ENCODE results near the gene CACFD1. TPM values are rescaled to one million over a fixed set of nuclear protein-coding genes. Genes with fewer than 3 reads are reported as not detected.

Gene CACFD1
- total and polyA plus RNA-seq, 2 of the 4 experiments (the other 2 are of a cell fraction), result 2.0 to 6.6 TPM

DNA sequence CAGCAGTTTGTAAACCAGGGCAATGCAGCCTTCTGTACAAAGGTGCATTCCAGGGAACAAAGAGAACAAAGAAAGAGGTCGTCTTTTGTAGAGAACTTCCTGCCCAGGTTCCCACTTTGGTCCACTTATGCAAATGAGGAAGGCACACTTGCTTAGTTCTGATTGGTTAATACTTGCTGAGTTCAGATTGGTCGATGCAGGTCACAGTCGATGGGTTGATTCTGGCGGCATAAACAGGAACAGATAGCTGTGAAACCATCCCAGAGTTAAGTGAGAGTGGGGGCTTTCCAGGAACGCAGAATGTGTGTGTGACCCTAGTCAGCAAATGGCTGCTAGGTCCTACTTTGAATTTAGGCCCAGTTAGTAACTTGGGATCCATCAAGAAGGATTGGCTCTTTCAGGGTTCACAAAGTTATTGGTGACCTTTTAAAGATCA, 39.4 kb upstream of the CACFD1 start (continued):
- TF ChIP-seq, protein P1, sequence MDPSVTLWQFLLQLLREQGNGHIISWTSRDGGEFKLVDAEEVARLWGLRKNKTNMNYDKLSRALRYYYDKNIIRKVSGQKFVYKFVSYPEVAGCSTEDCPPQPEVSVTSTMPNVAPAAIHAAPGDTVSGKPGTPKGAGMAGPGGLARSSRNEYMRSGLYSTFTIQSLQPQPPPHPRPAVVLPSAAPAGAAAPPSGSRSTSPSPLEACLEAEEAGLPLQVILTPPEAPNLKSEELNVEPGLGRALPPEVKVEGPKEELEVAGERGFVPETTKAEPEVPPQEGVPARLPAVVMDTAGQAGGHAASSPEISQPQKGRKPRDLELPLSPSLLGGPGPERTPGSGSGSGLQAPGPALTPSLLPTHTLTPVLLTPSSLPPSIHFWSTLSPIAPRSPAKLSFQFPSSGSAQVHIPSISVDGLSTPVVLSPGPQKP (IDR thresholded peaks at IDR 0.05; ENCODE audit: borderline replicate concordance, low read depth, low read length), result no peak
- no peak for TF ChIP-seq RFX5 (IDR thresholded peaks at IDR 0.05; ENCODE audit: low read depth, low read length)
- TF ChIP-seq MXI1 (IDR thresholded peaks at IDR 0.05; ENCODE audit: borderline replicate concordance, low read depth, low read length), result no peak
- no peak for TF ChIP-seq FOS (IDR thresholded peaks at IDR 0.05; ENCODE audit: low read depth, low read length)

Measured in IMR-90 (cell line).